ENCODE results near the gene RPS18. TPM values are rescaled to one million over a fixed set of nuclear protein-coding genes. Genes with fewer than 3 reads are reported as not detected.
A peak's percentile ranks its signal among the peaks of the same experiment; 100 is the strongest.

The RPS18 gene
- total and polyA plus RNA-seq, 2 of the 13 experiments (the other 11 are each of a cell fraction or from before 2014, with no cell fraction given), result 3,896 to 5,806 TPM

- TF ChIP-seq DBP (CRISPR knock-in tag; IDR thresholded peaks at IDR 0.05; ENCODE audit: not compliant biosample characterization), result no peak
- no peak for TF ChIP-seq ZNF468 (CRISPR knock-in tag; IDR thresholded peaks at IDR 0.05)
- no peak for TF ChIP-seq ZNF580 (CRISPR knock-in tag; IDR thresholded peaks at IDR 0.05; ENCODE audit: borderline replicate concordance, low read depth)
- no peak for TF ChIP-seq ERF (CRISPR knock-in tag; IDR thresholded peaks at IDR 0.05)
- no peak for TF ChIP-seq MBD4 (IDR thresholded peaks at IDR 0.05; ENCODE audit: borderline replicate concordance, low read length)
- TF ChIP-seq ZBTB44 (CRISPR knock-in tag; IDR thresholded peaks at IDR 0.05), result no peak
- no peak for TF ChIP-seq RFXAP (CRISPR knock-in tag; IDR thresholded peaks at IDR 0.05; ENCODE audit: borderline replicate concordance)
- no peak for TF ChIP-seq DR1 (CRISPR knock-in tag; IDR thresholded peaks at IDR 0.05)
- TF ChIP-seq DNMT3B (CRISPR knock-in tag; conservative IDR thresholded peaks at IDR 0.05), result no peak
- peak; percentile 64; the same call in 1 of the 2 replicates for TF ChIP-seq MXD3 (CRISPR knock-in tag; IDR thresholded peaks at IDR 0.05)
- TF ChIP-seq CHD2 (IDR thresholded peaks at IDR 0.05; ENCODE audit: low read depth, low read length), result no peak
- no peak for TF ChIP-seq GZF1 (CRISPR knock-in tag; IDR thresholded peaks at IDR 0.05)
- TF ChIP-seq BCLAF1 (IDR thresholded peaks at IDR 0.05), result no peak
- TF ChIP-seq ZNF414 (CRISPR knock-in tag; IDR thresholded peaks at IDR 0.05), result no peak
- TF ChIP-seq KDM1A (CRISPR knock-in tag; IDR thresholded peaks at IDR 0.05), result no peak
- TF ChIP-seq POGK (CRISPR knock-in tag; conservative IDR thresholded peaks at IDR 0.05), result no peak
- TF ChIP-seq NR1H2 (CRISPR knock-in tag; IDR thresholded peaks at IDR 0.05; ENCODE audit: borderline replicate concordance, low read depth), result no peak
- TF ChIP-seq ZNF713 (CRISPR knock-in tag; IDR thresholded peaks at IDR 0.05), result peak; percentile 72
- no peak for TF ChIP-seq IKZF4 (CRISPR knock-in tag; IDR thresholded peaks at IDR 0.05; ENCODE audit: borderline replicate concordance, low read depth, not compliant biosample characterization)
- TF ChIP-seq ZNF331 (CRISPR knock-in tag; IDR thresholded peaks at IDR 0.05), result no peak
- no peak for TF ChIP-seq ZNF143 (CRISPR knock-in tag; IDR thresholded peaks at IDR 0.05)
Observed at GRCh38 chr6:33313105-33313708, 41.3 kb downstream of the RPS18 start (continued).

Measured in HepG2 (cell line).